Hematopoietic multipotent progenitor cell treated with erythropoietin and hydrocortisone succinate and interleukin-3 and kit ligand, for 6 days (in vitro differentiated cells): ENCODE data around the gene ALPK3.
A peak's percentile ranks its signal among the peaks of the same experiment; 100 is the strongest.

Experiments used
- DNase-seq: peaks from one replicate; pipeline ENCODE4 v3.0.0-alpha.2; 2015

The ALPK3 gene

GRCh38 chr15:84894736-84895425 lies 77.7 kb downstream of the ALPK3 start:
- DNase-seq: no peak

GRCh38 chr15:84898761-84899160 lies 81.6 kb downstream of the ALPK3 start:
- no peak for DNase-seq

- no peak for DNase-seq
These were observed 82.6 kb downstream of the ALPK3 start for GRCh38 chr15:84899750-84900149.

- DNase-seq: no peak
These were observed 84.4 kb downstream of the ALPK3 start for GRCh38 chr15:84901540-84901939.

- no peak for DNase-seq
These were observed 86.6 kb downstream of the ALPK3 start for GRCh38 chr15:84903751-84904150.

GRCh38 chr15:84904419-84904818 lies 87.3 kb downstream of the ALPK3 start:
- DNase-seq: no peak

GRCh38 chr15:84905016-84905916 lies 88.1 kb downstream of the ALPK3 start:
- DNase-seq: no peak

GRCh38 chr15:84907731-84908130 lies 90.6 kb downstream of the ALPK3 start:
- no peak for DNase-seq

GRCh38 chr15:84908564-84908963 lies 91.4 kb downstream of the ALPK3 start:
- DNase-seq: no peak

- DNase-seq: no peak
These were observed 91.9 kb downstream of the ALPK3 start for GRCh38 chr15:84909029-84909428.

GRCh38 chr15:84909782-84910181 lies 92.6 kb downstream of the ALPK3 start:
- DNase-seq: no peak

- DNase-seq: no peak
These were observed 93.9 kb downstream of the ALPK3 start for GRCh38 chr15:84910928-84911623.

- no peak for DNase-seq
These were observed 94.9 kb downstream of the ALPK3 start for GRCh38 chr15:84911879-84912660.

- DNase-seq: no peak
These were observed 96.2 kb downstream of the ALPK3 start for GRCh38 chr15:84913360-84913723.

- DNase-seq: no peak
These were observed 97.2 kb downstream of the ALPK3 start for GRCh38 chr15:84914351-84914750.

GRCh38 chr15:84914909-84915605 lies 97.9 kb downstream of the ALPK3 start:
- DNase-seq: peak; percentile 16

GRCh38 chr15:84915606-84915958 lies 98.4 kb downstream of the ALPK3 start:
- DNase-seq: no peak

GRCh38 chr15:84917452-84917851 lies 100.3 kb downstream of the ALPK3 start:
- DNase-seq: no peak

- DNase-seq: no peak
These were observed 102.0 kb downstream of the ALPK3 start for GRCh38 chr15:84919106-84919667.

GRCh38 chr15:84921121-84921520 lies 104.0 kb downstream of the ALPK3 start:
- DNase-seq: no peak

GRCh38 chr15:84922530-84922929 lies 105.4 kb downstream of the ALPK3 start:
- no peak for DNase-seq
